GM19351 (cell line): ENCODE measurements around the gene ZBTB7B.
"Not testable (repeated sequence)": the region's sequence is repeated elsewhere in the genome, so short reads cannot be mapped to it uniquely, and the experiment has no call there.

Source experiments
- ATAC-seq: cut with Tn5 transposase; IDR thresholded peaks from one replicate; pipeline ENCODE4 v1.9.1; 2021; ENCODE audit warnings: mild to moderate bottlenecking, moderate library complexity; ENCODE audit not compliant: unreplicated experiment

The ZBTB7B gene

DNA sequence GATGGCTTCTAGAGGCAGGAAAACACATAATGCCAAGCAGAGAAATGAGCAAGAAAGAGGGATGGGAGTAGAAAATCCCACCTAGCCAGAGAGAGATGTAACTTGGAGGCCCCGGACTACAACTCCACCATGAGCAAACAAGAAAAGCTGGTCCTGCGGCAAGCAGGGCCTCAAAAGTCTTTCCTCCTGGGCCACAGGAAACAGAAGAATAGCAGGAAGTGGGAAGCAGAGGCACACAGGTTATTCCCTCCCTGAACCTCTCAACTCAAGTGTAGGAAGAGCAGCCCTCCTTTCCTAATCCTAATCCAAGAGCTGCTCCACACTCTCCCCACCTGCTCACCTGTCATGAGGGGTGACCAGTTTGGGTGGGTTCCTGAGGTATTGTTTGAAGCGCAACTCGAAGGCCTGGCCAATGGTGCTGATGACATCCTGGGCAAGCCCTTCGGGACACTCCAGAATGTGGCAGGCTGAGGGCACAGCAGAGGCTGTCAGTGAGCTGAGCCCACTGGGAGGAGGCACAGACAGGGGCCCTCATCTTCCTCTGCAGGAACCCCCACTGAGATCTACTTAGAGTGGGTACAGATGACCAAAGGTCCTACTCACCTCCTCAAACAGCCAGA is 35.2 kb upstream of the ZBTB7B start:
- ATAC-seq, result no peak

DNA sequence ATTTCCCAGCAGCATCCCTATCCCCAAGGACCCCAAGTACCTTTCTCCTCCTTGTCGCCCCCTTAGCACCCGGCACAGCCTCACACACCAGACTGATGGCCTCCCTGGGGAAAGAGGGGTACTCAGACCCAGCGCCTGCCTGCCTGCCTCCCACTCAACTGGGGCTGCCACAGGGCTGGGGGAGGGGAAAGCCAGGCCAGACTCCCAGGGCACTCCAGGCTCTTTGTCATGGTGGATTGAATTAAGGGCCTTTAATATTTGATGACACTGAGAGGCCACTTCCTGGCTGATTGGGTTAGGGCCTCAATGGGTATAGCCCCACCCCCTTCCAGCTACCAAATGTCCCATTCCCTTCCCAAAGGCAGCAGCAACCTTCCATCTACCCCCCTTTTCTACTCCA is 33.9 kb upstream of the ZBTB7B start:
- ATAC-seq, result no peak

GRCh38 chr1:154969246-154969645 is 33.4 kb upstream of the ZBTB7B start:
- no peak for ATAC-seq

DNA sequence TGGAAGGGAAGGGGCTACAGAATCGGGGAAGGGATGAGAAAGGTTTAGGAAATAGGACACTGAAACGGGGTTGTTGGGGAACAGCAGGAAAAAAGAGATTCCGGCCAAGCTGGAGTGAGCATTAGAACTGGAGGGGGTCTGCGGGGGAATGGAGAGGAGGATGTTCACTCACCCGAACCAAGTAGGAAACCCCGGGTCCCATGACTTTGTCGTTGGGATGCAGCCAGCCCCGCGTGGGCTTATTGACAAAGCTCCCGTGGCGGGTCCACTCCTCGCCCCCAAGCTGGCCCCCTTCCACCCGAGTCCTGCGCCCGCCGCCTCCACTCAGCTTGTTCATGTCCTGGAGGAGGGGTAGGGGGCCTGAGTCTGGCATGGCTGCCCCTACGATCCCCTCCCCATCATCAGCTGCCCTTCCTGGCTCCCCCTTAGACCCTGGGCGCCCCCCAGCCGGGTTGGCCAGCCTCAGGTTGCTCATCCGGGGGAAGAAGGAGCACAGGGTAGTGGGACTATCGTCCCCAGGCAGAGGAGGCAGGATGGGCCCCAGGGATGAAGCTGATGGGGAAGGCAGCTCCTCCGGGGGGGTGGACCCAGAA is 32.6 kb upstream of the ZBTB7B start:
- ATAC-seq, result no peak

- no peak for ATAC-seq
Observed at GRCh38 chr1:154970631-154971340, 31.8 kb upstream of the ZBTB7B start, which contains the start of gene SHC1. SHC1 (minus strand) TSS chr1:154970747; CDS start chr1:154970526, 221 bp downstream.

DNA sequence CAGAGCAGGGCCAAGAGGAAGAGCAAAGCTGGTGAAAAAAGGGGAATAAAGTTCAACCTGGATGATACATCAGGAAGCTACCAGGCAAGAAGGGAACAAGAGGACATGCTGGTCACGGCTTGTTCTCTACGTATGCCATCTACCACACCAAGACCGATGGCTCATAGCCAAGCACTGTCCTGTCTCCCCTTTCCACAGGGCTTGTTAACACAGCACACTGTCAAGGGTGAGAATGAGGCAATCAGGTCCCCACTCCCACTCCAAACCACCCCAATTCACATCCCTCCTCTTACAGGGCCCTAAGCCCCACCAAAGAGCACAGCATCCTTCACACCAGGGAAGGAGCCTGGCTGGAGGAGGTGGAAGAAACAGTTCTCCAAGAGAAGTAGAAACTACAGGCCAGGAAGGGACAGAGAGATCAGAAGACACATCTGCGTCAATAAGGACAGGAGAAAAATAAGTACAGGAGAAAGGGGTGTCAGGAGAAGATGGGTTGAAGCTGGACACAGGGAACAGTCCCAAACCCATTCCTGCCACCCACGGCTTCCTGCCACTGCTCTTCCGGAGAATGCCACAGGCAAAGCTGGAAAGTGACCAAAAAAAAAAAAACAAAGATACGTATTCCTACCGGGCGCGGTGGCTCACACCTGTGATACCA is 31.1 kb upstream of the ZBTB7B start:
- ATAC-seq, result no peak

DNA sequence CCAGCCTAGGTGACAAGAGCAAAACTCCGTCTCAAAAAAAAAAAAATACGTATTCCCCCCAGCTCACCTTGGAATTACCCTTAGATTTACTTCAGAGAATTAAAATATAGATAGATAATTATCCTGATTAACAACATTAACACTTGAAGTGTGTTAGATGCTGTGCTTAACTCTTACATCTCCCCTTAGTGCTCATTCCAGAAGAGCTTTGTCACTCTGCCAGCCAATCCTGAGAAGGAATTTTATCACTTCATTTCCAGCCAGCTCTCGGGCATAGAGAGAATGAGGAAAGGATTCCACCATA is 30.4 kb upstream of the ZBTB7B start:
- ATAC-seq, result no peak

DNA sequence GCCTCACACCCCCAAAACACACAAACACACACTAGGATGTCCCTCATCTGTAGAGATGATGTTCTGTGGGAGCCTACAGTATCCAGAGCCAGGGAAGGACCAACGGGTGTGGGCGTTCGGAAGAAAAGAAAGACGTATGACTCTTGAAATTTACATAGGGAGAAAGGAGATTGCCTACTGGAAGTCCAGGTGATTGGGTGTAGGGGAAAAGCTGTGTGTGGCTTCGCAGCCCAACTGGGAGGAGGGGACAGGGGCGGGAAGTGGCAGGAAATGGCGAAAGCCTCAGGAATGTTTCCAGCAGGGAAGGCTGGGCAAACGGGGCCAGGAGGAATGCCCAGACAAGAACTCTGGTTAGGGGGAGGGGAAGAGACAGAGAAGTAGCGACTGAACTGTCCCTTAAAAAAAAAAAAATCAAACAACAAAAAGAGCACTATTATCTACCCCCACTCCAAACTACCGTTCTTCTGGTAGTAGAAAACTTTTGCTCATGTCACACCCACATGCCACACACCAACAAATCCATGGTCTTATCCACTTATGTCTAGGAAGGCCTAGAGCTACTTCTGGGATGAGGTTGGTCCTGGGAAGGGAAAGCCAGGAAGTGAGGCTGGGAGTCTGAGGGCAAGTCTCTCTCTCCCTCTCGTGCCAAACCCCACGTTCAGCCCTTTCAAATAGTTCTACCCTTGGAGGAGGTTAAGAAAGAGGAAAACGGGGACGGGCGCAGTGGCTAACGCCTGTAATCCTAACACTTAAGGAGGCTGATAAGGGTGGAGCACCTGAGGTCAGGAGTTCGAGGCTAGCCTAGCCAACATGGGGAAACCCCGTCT is 29.9 kb upstream of the ZBTB7B start:
- ATAC-seq, result no peak

DNA sequence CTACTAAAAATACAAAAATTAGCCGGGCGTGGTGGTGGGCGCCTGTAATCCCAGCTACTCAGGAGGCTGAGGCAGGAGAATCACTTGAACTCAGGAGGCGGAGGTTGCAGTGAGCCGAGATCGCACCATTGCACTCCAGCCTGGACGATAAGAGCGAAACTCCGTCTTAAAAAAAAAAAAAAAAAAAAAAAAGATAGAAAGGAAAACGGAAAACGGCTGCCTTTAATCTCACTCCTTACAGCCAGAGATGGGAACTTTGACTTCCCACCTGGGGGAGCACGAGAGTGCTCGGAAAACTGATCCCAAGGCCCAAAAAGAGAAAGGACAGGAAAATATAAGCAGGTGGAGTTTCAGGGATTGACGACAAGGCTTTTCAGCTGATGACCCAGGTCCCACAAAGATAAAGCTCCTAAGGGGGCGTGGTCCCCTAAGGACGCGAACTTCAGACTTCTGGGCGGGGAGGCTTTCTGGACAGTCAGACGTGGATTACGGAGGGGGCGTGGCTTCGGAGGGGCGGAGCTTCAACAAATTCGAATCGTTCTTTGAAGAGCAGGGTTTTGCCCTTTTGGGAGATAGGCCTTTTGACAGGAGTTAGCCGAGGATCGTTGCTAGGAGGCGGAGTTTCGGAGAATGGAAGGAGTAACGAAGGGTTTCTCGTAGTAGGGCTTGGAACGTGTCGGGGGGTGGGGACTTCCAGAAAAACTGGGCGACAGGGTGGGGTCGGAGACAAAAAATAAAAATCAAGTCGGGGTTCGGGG is 29.1 kb upstream of the ZBTB7B start:
- ATAC-seq, result no peak

- ATAC-seq, result peak; percentile 70
Observed at GRCh38 chr1:154974102-154974807, 28.3 kb upstream of the ZBTB7B start, which contains the start of gene CKS1B. CKS1B (plus strand) TSS chr1:154974681; CDS start chr1:154974746, 65 bp downstream.

GRCh38 chr1:154974808-154975408 is 27.7 kb upstream of the ZBTB7B start:
- ATAC-seq, result peak; percentile 47

DNA sequence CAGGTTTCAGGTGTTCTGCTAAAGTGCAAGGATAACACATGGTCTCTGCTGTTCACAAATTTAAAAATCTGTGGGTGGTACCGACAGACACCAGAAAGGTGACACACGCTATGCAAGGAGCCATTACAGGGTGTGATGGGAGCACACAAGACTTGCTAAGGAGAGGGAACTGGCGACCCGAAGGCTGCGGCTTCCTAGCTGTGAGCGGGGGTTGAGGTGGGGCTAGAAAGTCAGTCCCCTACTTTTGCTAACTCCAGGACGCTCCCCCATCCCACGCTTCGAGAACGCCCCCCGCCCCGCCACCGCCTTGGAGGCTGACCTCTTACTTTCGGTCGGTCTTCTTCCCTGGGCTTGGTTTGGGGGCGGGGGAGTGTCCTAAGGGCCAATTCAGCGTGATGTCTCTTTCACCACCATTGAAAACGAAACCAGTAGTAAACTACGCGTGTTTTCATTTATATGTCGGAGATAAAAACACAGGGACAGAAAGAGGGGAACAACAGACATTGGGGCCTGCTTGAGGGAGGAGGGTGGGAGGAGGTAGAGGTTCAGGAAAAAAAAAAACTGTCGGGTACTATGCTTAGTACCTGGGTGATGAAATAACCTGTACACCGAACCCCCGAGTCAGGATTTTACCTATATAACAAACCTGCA is 27.1 kb upstream of the ZBTB7B start:
- ATAC-seq, result no peak

- not testable (repeated sequence) for ATAC-seq
Observed at GRCh38 chr1:154977762-154978161, 24.8 kb upstream of the ZBTB7B start.

DNA sequence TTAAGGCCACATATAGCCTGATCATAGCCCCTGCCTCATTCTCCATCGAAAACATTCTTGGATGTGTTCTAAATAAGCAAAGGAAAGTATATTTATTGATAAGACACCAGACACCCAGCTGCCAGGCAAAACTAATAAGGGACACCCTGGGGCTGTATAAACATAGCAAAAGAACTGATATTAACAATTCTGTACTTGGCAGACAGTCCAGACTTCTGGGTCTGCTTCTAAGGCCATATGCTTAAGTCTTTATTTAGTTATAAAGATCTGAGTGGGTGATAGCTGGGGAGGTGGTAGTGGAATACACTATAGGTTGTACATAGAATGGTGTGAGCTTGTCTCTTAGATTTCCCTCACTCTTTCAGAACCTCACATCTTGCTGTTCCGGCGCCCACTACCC is 24.2 kb upstream of the ZBTB7B start:
- no peak for ATAC-seq

DNA sequence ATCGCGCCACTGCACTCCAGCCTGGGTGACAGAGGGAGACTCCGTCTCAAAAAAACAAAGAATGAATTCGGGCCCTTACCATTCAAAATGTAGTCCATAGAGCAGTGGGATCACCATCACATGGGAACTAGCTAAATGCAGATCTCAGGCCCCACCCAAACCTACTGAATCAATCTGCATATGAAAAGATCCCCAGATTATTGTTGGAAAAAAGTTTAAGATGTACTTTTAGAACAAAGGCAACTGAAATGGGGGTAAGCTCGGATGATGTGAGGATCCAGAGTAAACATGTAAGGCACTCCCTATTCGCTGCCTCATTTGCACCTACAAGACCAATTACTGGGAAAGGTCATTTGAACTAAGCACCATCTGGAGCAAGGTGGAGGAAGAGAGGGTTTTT is 20.3 kb upstream of the ZBTB7B start:
- ATAC-seq, result no peak

DNA sequence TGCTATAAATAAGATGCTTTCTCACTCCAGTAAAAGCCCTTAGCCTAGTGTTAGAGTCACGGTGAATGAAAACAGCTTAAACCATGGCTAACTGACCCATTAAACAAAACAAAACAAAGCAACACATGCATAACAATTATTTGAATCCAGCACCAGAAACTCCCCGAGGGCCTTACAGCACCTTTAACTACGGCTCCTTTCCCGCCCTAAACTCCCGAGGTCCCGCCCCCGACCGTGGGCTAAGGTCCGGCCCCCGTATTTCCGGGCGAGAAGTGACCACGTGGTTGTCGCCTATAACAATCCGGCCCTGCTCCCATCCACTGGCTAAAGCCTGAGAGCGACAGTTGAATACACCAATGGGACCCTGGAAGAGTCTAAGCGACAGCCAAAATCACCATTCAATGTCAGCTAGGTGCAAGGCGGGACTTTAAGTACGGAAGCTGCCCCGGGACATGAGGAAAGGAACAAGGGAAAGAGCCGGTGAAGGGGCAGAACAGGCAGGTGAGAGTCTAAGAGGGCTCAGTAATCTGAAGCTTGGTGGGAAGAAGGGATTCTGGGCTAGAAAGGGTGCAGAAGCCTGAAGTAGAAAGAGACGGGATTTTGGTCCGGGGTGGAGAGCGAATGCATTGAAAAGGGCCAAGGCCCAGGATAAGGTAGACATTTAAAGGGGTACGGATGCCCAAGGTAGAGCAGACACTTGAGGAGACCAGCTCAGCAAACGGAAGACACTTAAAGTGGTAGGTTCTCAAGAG is 19.5 kb upstream of the ZBTB7B start, which contains the start of gene FLAD1:
FLAD1 (plus strand) TSS at position 448 of the 752 bp plus-strand sequence. CDS start 351 bp downstream, outside the sequence.
- peak; percentile 99 for ATAC-seq

GRCh38 chr1:154983776-154984466 is 18.7 kb upstream of the ZBTB7B start:
- ATAC-seq, result no peak
